C4-2B (cell line): ENCODE measurements around the gene TELO2.

Experiments used
- H3K27ac ChIP-seq: fragments of 450-650 bp; 2 replicates; pipeline ENCODE4 v1.5.1; 2017
- ZFX ChIP-seq: fragments of 450-650 bp; IDR thresholded peaks from 2 replicates; pipeline ENCODE4 v1.6.1; 2017
- TF ChIP-seq, protein P1 (sequence below): fragments of 450-650 bp; conservative IDR thresholded peaks from 2 replicates; pipeline ENCODE4 v1.5.1; 2017; ENCODE audit warnings: mild to moderate bottlenecking

Gene TELO2

DNA sequence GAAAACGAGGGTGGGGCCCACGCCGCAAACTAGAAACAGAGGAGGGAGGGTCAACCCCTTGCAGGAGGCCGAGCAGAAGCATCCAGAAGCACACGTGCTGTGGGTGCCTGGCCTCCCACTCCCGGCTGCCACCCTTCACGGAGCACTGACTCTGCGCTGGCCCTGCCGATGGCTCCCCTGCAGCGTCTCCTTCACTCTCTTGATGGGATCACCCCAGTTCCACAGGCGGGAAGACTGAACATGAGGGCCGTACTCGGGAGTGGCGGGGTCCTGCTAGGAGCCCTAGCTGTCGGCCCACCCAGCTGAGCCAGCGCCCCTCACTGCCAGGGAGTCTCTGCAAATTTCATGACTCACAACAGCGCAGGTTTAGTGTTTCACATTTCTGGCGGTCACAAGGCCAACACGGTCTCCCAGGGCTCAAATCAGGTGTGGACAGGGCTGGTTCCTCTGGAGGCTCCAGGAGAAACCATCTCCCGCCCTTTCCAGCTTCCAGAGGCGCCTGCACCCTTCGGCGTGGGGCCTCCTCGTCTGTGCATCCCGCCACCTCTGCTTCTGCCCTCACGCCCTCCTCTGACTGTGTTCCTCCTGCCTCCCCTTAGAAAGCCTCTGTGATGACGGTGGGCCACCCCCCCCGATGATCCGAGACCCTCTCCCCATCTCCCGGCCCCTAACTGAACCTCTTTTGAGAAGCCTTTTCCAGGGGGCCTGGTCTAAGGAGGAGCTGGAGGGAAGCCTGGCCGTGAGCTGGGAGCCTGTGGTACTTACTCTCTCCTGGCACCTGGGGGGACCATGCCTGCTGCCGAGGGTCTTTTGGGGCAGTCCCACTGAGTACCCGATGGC is 6.4 kb upstream of the TELO2 start:
- no peak overlapping the region for H3K27ac ChIP-seq
- no peak for TF ChIP-seq ZFX
- TF ChIP-seq, protein P1, sequence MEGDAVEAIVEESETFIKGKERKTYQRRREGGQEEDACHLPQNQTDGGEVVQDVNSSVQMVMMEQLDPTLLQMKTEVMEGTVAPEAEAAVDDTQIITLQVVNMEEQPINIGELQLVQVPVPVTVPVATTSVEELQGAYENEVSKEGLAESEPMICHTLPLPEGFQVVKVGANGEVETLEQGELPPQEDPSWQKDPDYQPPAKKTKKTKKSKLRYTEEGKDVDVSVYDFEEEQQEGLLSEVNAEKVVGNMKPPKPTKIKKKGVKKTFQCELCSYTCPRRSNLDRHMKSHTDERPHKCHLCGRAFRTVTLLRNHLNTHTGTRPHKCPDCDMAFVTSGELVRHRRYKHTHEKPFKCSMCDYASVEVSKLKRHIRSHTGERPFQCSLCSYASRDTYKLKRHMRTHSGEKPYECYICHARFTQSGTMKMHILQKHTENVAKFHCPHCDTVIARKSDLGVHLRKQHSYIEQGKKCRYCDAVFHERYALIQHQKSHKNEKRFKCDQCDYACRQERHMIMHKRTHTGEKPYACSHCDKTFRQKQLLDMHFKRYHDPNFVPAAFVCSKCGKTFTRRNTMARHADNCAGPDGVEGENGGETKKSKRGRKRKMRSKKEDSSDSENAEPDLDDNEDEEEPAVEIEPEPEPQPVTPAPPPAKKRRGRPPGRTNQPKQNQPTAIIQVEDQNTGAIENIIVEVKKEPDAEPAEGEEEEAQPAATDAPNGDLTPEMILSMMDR, result no peak

DNA sequence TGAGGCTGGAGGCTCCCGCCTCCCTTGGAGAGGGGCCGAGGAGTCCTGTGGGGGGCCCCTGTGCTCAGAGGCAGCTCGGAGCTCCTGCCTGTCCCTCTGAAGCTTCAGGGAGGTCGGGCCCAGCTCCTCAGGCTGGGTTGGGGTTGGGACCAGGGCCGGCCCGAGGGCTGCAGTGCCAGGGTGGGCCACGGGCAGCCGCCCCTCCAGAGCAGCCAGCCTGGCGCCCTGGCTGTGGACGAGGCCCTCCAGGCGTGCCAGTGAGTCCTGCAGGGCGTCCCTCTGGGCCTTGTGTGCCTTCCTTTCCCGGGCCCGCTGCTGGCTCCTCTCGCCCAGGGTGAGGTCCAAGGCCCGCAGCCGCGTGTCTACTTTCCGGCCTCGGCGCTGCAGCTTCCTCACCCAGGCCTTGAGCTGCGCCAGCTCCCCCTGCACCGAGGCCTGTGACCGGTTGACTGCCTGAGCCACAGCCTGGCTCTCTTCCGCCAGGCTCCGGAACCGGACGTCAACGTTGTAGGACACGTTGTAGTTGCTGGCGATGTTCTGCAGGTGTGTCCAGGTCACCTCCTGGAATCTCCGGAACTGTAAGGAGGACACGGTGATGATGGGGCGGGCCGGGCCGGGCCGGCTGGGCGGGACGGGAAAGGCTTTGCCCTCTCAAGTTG is 5.6 kb upstream of the TELO2 start:
- TF ChIP-seq, protein P1, result no peak
- TF ChIP-seq ZFX, result no peak
- H3K27ac ChIP-seq, result no peak overlapping the region

DNA sequence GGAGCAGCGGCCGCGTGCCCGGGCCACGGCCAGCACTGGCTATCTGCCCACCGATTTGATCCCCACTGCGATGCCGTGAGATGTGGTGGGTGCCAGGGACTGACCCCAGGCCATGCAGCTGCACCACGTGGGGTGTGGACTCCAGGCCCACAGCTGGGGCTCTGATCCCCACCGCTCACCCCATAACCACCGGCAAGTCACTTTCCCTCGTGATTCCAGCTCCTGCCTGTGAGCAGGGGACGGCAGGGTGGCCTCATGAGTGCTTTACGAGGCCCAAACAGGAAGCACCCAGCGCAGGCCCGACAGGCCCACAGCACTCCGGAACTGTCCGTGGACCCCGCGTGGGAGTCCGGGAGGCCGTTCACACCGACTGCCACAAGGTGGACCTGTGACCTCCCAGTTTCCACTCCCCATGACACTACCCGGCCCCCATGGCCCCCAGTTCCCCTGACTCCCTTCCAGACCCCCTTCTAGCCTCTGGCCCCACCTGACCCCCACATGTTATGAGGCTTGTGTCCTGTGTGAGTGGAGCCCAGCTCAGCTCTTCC is 5.0 kb upstream of the TELO2 start:
- no peak overlapping the region for H3K27ac ChIP-seq
- TF ChIP-seq, protein P1, result no peak
- TF ChIP-seq ZFX, result no peak

DNA sequence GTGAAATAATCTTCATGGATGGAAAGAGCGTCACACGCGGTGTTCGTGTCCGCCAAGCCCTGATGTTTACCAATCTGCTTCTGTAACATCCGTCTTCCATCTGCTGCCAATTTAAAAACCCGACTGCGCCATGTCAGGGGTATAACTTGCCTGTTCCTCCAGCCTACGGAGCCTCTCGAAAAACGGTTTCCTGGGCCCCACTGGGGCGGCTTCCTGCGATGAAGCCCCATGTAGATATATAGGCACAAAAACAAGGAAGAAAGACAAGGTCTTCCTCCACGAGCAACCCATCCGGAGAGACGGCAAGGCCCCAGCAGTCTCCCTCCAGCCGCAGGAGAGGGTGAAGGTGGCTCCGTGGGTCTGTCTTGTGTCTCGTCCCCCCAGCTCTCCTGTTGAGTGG is 4.5 kb upstream of the TELO2 start, which contains the start of gene PTX4:
PTX4 (minus strand) TSS at position 326 of the 400 bp plus-strand sequence; CDS start at position 291, 35 bp downstream.
- no peak within 1 kb of the TSS for H3K27ac ChIP-seq
- TF ChIP-seq, protein P1, result no peak
- TF ChIP-seq ZFX, result no peak

DNA sequence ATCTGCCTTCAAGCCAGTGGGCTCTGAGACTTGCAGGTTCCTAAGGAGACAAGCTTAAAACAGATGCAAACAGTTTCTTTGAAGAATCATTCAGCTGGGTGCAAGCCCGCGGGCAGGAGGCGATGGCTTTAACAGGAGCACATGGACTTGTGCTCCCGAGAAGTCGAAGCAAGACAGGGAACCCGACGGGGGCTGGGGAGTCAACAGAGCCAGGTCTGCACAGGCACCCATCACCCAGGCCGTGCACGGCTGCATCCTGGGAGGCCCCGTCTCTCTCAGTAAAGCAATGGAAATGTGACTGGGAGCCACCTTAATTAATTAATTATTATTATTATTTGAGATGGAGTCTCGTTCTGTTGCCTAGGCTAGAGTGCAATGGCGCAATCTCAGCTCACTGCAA is 4.1 kb upstream of the TELO2 start:
- TF ChIP-seq ZFX, result no peak
- TF ChIP-seq, protein P1, result no peak

DNA sequence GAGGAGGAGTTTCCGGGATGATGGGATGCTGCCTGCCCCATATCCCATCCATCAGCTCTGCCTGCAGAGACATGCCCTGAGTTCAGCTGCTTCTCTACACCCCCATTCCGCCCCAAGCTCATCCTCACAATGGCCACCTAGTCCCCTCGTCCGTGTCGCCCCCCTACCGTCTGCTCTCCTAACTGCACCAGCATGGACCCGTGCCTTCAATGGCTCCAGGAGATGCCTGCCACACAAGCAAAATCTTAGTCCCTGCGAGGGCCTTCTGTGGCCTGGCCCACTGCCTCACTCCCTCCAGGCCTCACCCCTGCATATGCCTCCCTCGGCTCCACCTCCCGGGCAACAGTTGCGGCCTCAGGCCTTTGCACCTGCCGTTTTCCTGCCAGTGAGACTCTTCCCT is 1.8 kb upstream of the TELO2 start:
- H3K27ac ChIP-seq, result peak overlapping the region; percentile 3; the same call in 1 of the 2 replicates
- TF ChIP-seq, protein P1, result no peak
- TF ChIP-seq ZFX, result no peak

More for the DNA sequence above, 4.1 kb upstream of the TELO2 start:
- no peak overlapping the region for H3K27ac ChIP-seq
